Pancreas (tissue), 10 donors: Measurements from ENCODE around the gene ETF1. TPM values are rescaled to one million over a fixed set of nuclear protein-coding genes. Genes with fewer than 3 reads are reported as not detected.

ENCODE experiments used
- ATAC-seq, 4 donors: fragments of 200-7000 bp; cut with Tn5 transposase; one replicate each; pipeline versions ENCODE4 v1.8.0 to v1.9.1; 2020; ENCODE audit warnings: mild to moderate bottlenecking in 4 of 4, moderate library complexity in 4 of 4
- DNase-seq, 6 donors: peaks; one replicate each; pipeline ENCODE4 v3.0.0-alpha.2; 2020
- FAIRE-seq: peaks from 2 replicates; lab custom pipeline; 2012; peaks lifted over from hg19 to GRCh38; lab: Jason Lieb, UNC
- H3K27ac ChIP-seq, 4 donors: fragments of 200-600 bp; sonication (generic); 1 replicate in 3 of 4; 2 replicates in 1 of 4; pipeline versions ENCODE4 v1.5.0 to v1.8.0; 2020
- H3K27me3 ChIP-seq, 4 donors: fragments of 200-600 bp; one replicate each; pipeline ENCODE4 v1.8.0; 2021
- H3K36me3 ChIP-seq, 3 donors: fragments of 200-600 bp; sonication (generic) in 1 of 3; one replicate each; pipeline versions ENCODE4 v1.5.0 to v1.8.0; 2020 to 2021
- H3K4me1 ChIP-seq, 3 donors: fragments of 200-600 bp; one replicate each; pipeline ENCODE4 v1.8.0; 2021
- H3K4me3 ChIP-seq, 4 donors: fragments of 200-600 bp; sonication (generic) in 2 of 4; one replicate each; pipeline versions ENCODE4 v1.5.0 to v1.8.0; 2020 to 2021
- H3K9me3 ChIP-seq, 4 donors: fragments of 200-600 bp; one replicate each; pipeline ENCODE4 v1.8.0; 2021
- CTCF ChIP-seq, 4 donors: fragments of 200-600 bp; sonication (generic) in 3 of 4; IDR thresholded peaks; one replicate each; pipeline versions ENCODE4 v1.5.0 to v1.8.0; 2021; ENCODE audit warnings: antibody characterized with exemption in 4 of 4
- WGBS, 2 donors: extraction: QIAGEN DNeasy Blood & Tissue Kit; methylation state at CpG; one replicate each; pipeline ENCODE4 v1.1.7; 2013; 5-methylcytosine and 5-hydroxymethylcytosine counted together
- intact Hi-C, 3 donors: fragments of 100-400 bp; cut with DNase I; formaldehyde crosslinking; loops; one replicate each; pipeline versions ENCODE4 v1.11.1 to v1.14.2; 2022
- polyA plus RNA-seq, 2 donors: library from polyadenylated mRNA; stranded (reverse); fragments of 200-250 nt; gene quantifications; one replicate each; pipeline ENCODE4 v1.2.3, GENCODE V29; 2013
- total RNA-seq, 6 donors: library from RNA; stranded (reverse); fragmentation: NEBNext Ultra II Directional in 4 of 6; extraction: Animal tissue kit (Norgen Biotek cat#: 25700) in 4 of 6; gene quantifications; one replicate each; pipeline versions ENCODE4 v1.2.1 to v1.2.4, GENCODE V29; 2021 to 2023
- donor health status: healthy with polysubstance abuse.
- donor health status: DM: no; HTN: no; CAD: no; lungs with moderate emphysema.
- donor health status: DM: no; HTN: no; CAD: no.
- donor health status: control.
- donor health status: control.
- donor health status: Bipolar disorder and iron deficiency.
- donor health status: DM: yes; HTN: yes; CAD: no.
- donor health status: DM: no; HTN: no; CAD: no.
- donor health status: DM: no; HTN: no; CAD: no.
- donor health status: DM: yes; HTN: yes; CAD: no.

The ETF1 gene
- total and polyA plus RNA-seq, 8 donors = 14.7 to 54.0 (median 33.8) TPM

GRCh38 chr5:138491669-138492559, 51.1 kb downstream of the ETF1 start:
- Histone ChIP-seq H3K4me1 (peaks cover 9 to 24% (median 18%) of the 10 kb centered on the region in 3 donors), H3K27ac (no peak overlapping the region), H3K27me3 (no peaks in the 10 kb centered on the region), H3K9me3 (no peaks in the 10 kb centered on the region), H3K36me3 (no peaks in the 10 kb centered on the region), H3K4me3 (peak overlapping the region; percentile 21 to 57 (median 39))
- ATAC-seq (peak; percentile 95 to 97 (median 96)), FAIRE-seq (no peak), DNase-seq (peak; percentile 90 to 97 (median 94))
- WGBS, 2 donors = 6 to 8% methylated on average over 67 to 93 of the region's 93 CpGs
- intact Hi-C loops = no loop called here
- no peak for TF ChIP-seq CTCF (IDR thresholded peaks at IDR 0.05)

GRCh38 chr5:138491284-138491648, 51.8 kb downstream of the ETF1 start:
- intact Hi-C loops = no loop called here
- no peak for FAIRE-seq
- DNase-seq = peak in 1 of 6 donors; percentile 40
- ATAC-seq = no peak
- peak overlapping the region in 2 of 4 donors; percentile 52 to 57 for H3K4me3 ChIP-seq
- no peak for TF ChIP-seq CTCF (IDR thresholded peaks at IDR 0.05)
- WGBS, 2 donors = 59 to 69% methylated on average over 9 to 11 of the region's 11 CpGs
- H3K27me3 ChIP-seq = no peaks in the 10 kb centered on the region
- H3K36me3 ChIP-seq = no peaks in the 10 kb centered on the region
- H3K4me1 ChIP-seq = peaks cover 9 to 24% (median 18%) of the 10 kb centered on the region in 3 donors
- no peak overlapping the region for H3K27ac ChIP-seq
- H3K9me3 ChIP-seq = no peaks in the 10 kb centered on the region

GRCh38 chr5:138490648-138491283, 52.3 kb downstream of the ETF1 start:
- Histone ChIP-seq H3K9me3 (no peaks in the 10 kb centered on the region), H3K4me3 (no peak overlapping the region), H3K4me1 (peaks cover 9 to 24% (median 18%) of the 10 kb centered on the region in 3 donors), H3K36me3 (no peaks in the 10 kb centered on the region), H3K27me3 (no peaks in the 10 kb centered on the region), H3K27ac (no peak overlapping the region)
- DNase-seq = no peak
- no peak for ATAC-seq
- WGBS, 2 donors = 89 to 92% methylated on average over 12 of the region's 12 CpGs
- FAIRE-seq = no peak
- intact Hi-C loops = no loop called here
- TF ChIP-seq CTCF (IDR thresholded peaks at IDR 0.05) = no peak

- Histone ChIP-seq H3K4me3 (no peak overlapping the region), H3K9me3 (no peaks in the 10 kb centered on the region), H3K36me3 (no peaks in the 10 kb centered on the region), H3K27ac (no peak overlapping the region), H3K4me1 (peaks cover 9 to 24% (median 18%) of the 10 kb centered on the region in 3 donors), H3K27me3 (no peaks in the 10 kb centered on the region)
- intact Hi-C loops = no loop called here
- DNase-seq (peak in 2 of 6 donors; percentile 27 to 32), ATAC-seq (no peak), FAIRE-seq (no peak)
- 30 to 44% methylated on average over 5 of the region's 5 CpGs for WGBS, 2 donors
- no peak for TF ChIP-seq CTCF (IDR thresholded peaks at IDR 0.05)
Measured at GRCh38 chr5:138489683-138490061, 53.4 kb downstream of the ETF1 start.
